ENCODE measurements around the gene LAMA3.
A peak's percentile ranks its signal among the peaks of the same experiment; 100 is the strongest.

The LAMA3 gene

GRCh38 chr18:23658285-23658684 is 31.0 kb upstream of the LAMA3 start:
- Mint-ChIP-seq H3K4me1 (ENCODE audit: low read depth) (peaks cover 13% of the 10 kb centered on the region), H3K27ac (no peak overlapping the region), H3K27me3 (ENCODE audit: low read depth) (peaks cover 63% of the 10 kb centered on the region), H3K4me3 (no peak overlapping the region), H3K36me3 (ENCODE audit: low read depth) (peaks cover 4% of the 10 kb centered on the region), H3K9me3 (no peaks in the 10 kb centered on the region)

GRCh38 chr18:23661735-23662308 is 27.4 kb upstream of the LAMA3 start:
- H3K36me3 Mint-ChIP-seq (ENCODE audit: low read depth) = peaks cover 4% of the 10 kb centered on the region
- peaks cover 80% of the 10 kb centered on the region for H3K27me3 Mint-ChIP-seq (ENCODE audit: low read depth)
- peak overlapping the region; percentile 38 for H3K27ac Mint-ChIP-seq
- H3K9me3 Mint-ChIP-seq = no peaks in the 10 kb centered on the region
- H3K4me1 Mint-ChIP-seq (ENCODE audit: low read depth) = peaks cover 19% of the 10 kb centered on the region
- H3K4me3 Mint-ChIP-seq = peak overlapping the region; percentile 58

GRCh38 chr18:23662309-23663263 is 26.7 kb upstream of the LAMA3 start, which contains the start of gene ANKRD29:
TSS of gene ANKRD29 (minus strand) at chr18:23662911. CDS start at chr18:23662730, 181 bp downstream.
- Mint-ChIP-seq H3K36me3 (ENCODE audit: low read depth) (peaks cover 4% of the 10 kb centered on the region), H3K4me3 (peak within 1 kb of the TSS; percentile 84), H3K4me1 (ENCODE audit: low read depth) (peaks cover 19% of the 10 kb centered on the region), H3K9me3 (no peaks in the 10 kb centered on the region), H3K27ac (peak within 1 kb of the TSS; percentile 29), H3K27me3 (ENCODE audit: low read depth) (peaks cover 80% of the 10 kb centered on the region)

GRCh38 chr18:23664674-23665073 is 24.6 kb upstream of the LAMA3 start:
- Mint-ChIP-seq H3K27ac (no peak overlapping the region), H3K4me3 (no peak overlapping the region), H3K4me1 (ENCODE audit: low read depth) (peaks cover 19% of the 10 kb centered on the region), H3K36me3 (ENCODE audit: low read depth) (peaks cover 4% of the 10 kb centered on the region), H3K27me3 (ENCODE audit: low read depth) (peaks cover 69% of the 10 kb centered on the region), H3K9me3 (no peaks in the 10 kb centered on the region)

GRCh38 chr18:23667114-23667513 is 22.1 kb upstream of the LAMA3 start:
- Mint-ChIP-seq H3K9me3 (no peaks in the 10 kb centered on the region), H3K36me3 (ENCODE audit: low read depth) (peaks cover 2% of the 10 kb centered on the region), H3K4me3 (no peak overlapping the region), H3K4me1 (ENCODE audit: low read depth) (peaks cover 13% of the 10 kb centered on the region), H3K27ac (no peak overlapping the region), H3K27me3 (ENCODE audit: low read depth) (peaks cover 47% of the 10 kb centered on the region)

GRCh38 chr18:23668731-23669130 is 20.5 kb upstream of the LAMA3 start:
- Mint-ChIP-seq H3K9me3 (no peaks in the 10 kb centered on the region), H3K27me3 (ENCODE audit: low read depth) (peaks cover 41% of the 10 kb centered on the region), H3K27ac (no peak overlapping the region), H3K4me1 (ENCODE audit: low read depth) (peaks cover 4% of the 10 kb centered on the region), H3K36me3 (ENCODE audit: low read depth) (no peaks in the 10 kb centered on the region), H3K4me3 (no peak overlapping the region)

GRCh38 chr18:23669202-23669766 is 20.0 kb upstream of the LAMA3 start:
- H3K4me1 Mint-ChIP-seq (ENCODE audit: low read depth) = peaks cover 4% of the 10 kb centered on the region
- no peak overlapping the region for H3K27ac Mint-ChIP-seq

GRCh38 chr18:23669804-23670405 is 19.3 kb upstream of the LAMA3 start:
- H3K4me1 Mint-ChIP-seq (ENCODE audit: low read depth) = peaks cover 2% of the 10 kb centered on the region
- no peaks in the 10 kb centered on the region for H3K36me3 Mint-ChIP-seq (ENCODE audit: low read depth)
- H3K27ac Mint-ChIP-seq = no peak overlapping the region
- no peaks in the 10 kb centered on the region for H3K9me3 Mint-ChIP-seq
- peaks cover 37% of the 10 kb centered on the region for H3K27me3 Mint-ChIP-seq (ENCODE audit: low read depth)
- H3K4me3 Mint-ChIP-seq = no peak overlapping the region

More at GRCh38 chr18:23669202-23669766, 20.0 kb upstream of the LAMA3 start:
- H3K9me3 Mint-ChIP-seq = no peaks in the 10 kb centered on the region
- H3K27me3 Mint-ChIP-seq (ENCODE audit: low read depth) = peaks cover 40% of the 10 kb centered on the region
- H3K4me3 Mint-ChIP-seq = no peak overlapping the region
- H3K36me3 Mint-ChIP-seq (ENCODE audit: low read depth) = no peaks in the 10 kb centered on the region

GRCh38 chr18:23671564-23671963 is 17.7 kb upstream of the LAMA3 start:
- Mint-ChIP-seq H3K27ac (no peak overlapping the region), H3K4me1 (ENCODE audit: low read depth) (no peaks in the 10 kb centered on the region), H3K36me3 (ENCODE audit: low read depth) (no peaks in the 10 kb centered on the region), H3K4me3 (no peak overlapping the region), H3K9me3 (no peaks in the 10 kb centered on the region), H3K27me3 (ENCODE audit: low read depth) (peaks cover 35% of the 10 kb centered on the region)

GRCh38 chr18:23673725-23674124 is 15.5 kb upstream of the LAMA3 start:
- Mint-ChIP-seq H3K36me3 (ENCODE audit: low read depth) (no peaks in the 10 kb centered on the region), H3K4me1 (ENCODE audit: low read depth) (no peaks in the 10 kb centered on the region), H3K9me3 (no peaks in the 10 kb centered on the region), H3K27ac (no peak overlapping the region), H3K4me3 (no peak overlapping the region), H3K27me3 (ENCODE audit: low read depth) (peaks cover 36% of the 10 kb centered on the region)

GRCh38 chr18:23675236-23675635 is 14.0 kb upstream of the LAMA3 start:
- no peaks in the 10 kb centered on the region for H3K36me3 Mint-ChIP-seq (ENCODE audit: low read depth)
- peaks cover 36% of the 10 kb centered on the region for H3K27me3 Mint-ChIP-seq (ENCODE audit: low read depth)
- H3K4me1 Mint-ChIP-seq (ENCODE audit: low read depth) = no peaks in the 10 kb centered on the region
- no peak overlapping the region for H3K27ac Mint-ChIP-seq
- H3K9me3 Mint-ChIP-seq = no peaks in the 10 kb centered on the region
- no peak overlapping the region for H3K4me3 Mint-ChIP-seq

- Mint-ChIP-seq H3K36me3 (ENCODE audit: low read depth) (no peaks in the 10 kb centered on the region), H3K4me3 (no peak overlapping the region), H3K27ac (no peak overlapping the region), H3K4me1 (ENCODE audit: low read depth) (no peaks in the 10 kb centered on the region), H3K27me3 (ENCODE audit: low read depth) (peaks cover 40% of the 10 kb centered on the region), H3K9me3 (no peaks in the 10 kb centered on the region)
Measured at GRCh38 chr18:23675896-23676295, 13.4 kb upstream of the LAMA3 start.

- peaks cover 61% of the 10 kb centered on the region for H3K27me3 Mint-ChIP-seq (ENCODE audit: low read depth)
- H3K4me3 Mint-ChIP-seq = no peak overlapping the region
- no peaks in the 10 kb centered on the region for H3K9me3 Mint-ChIP-seq
- H3K4me1 Mint-ChIP-seq (ENCODE audit: low read depth) = no peaks in the 10 kb centered on the region
- no peak overlapping the region for H3K27ac Mint-ChIP-seq
- no peaks in the 10 kb centered on the region for H3K36me3 Mint-ChIP-seq (ENCODE audit: low read depth)
Measured at GRCh38 chr18:23682045-23682444, 7.2 kb upstream of the LAMA3 start.

GRCh38 chr18:23682472-23682871 is 6.8 kb upstream of the LAMA3 start:
- no peaks in the 10 kb centered on the region for H3K36me3 Mint-ChIP-seq (ENCODE audit: low read depth)
- peaks cover 61% of the 10 kb centered on the region for H3K27me3 Mint-ChIP-seq (ENCODE audit: low read depth)
- H3K27ac Mint-ChIP-seq = no peak overlapping the region
- H3K4me3 Mint-ChIP-seq = no peak overlapping the region
- H3K9me3 Mint-ChIP-seq = no peaks in the 10 kb centered on the region
- H3K4me1 Mint-ChIP-seq (ENCODE audit: low read depth) = no peaks in the 10 kb centered on the region

Data from T-helper 1 cell treated with Interleukin-12 subunit alpha and Interleukin-12 subunit beta and Interleukin-4 antibody, amounts not matched to agents 30 μg/mL and 1 μg/mL, for 36 hours (primary cell).